HFF-Myc (cell line): Measurements from ENCODE around the gene DCN.

ENCODE experiments used
- DNase-seq: peaks from one replicate; pipeline ENCODE4 v3.0.0-alpha.2; 2011; ENCODE audit warnings: low read depth; ENCODE audit errors: extremely low read depth
- H3K4me3 ChIP-seq: replicated peaks from 2 replicates; pipeline ENCODE4 v1.5.1; 2011; ENCODE audit warnings: low read depth, mild to moderate bottlenecking, control low read depth, low read length
- TF ChIP-seq, protein P1 (sequence below): IDR thresholded peaks from 2 replicates; pipeline ENCODE4 v1.5.1; 2012; ENCODE audit warnings: mild to moderate bottlenecking, low read depth, low read length, control low read depth; ENCODE audit errors: missing control alignments

DCN gene

DNA sequence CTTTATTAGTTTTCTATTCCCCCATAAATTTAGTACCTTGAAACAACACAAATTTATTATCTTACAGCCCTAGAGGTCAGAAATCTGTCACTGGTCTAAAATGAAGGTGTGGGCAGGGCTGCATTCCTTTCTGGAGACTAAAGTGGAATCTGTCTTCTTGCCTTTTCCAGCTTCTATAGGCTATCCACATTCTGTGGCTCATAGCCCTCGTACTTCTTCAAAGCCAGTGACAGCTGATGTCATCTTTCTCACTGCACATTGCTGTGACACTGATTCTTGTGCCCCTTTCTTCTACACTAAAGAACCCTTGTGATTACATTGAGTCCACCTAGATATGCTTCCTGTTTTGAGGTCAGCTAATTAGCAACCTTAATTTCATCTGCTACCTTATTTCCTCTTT is 23.2 kb upstream of the DCN start:
- no peak for DNase-seq
- TF ChIP-seq, protein P1, sequence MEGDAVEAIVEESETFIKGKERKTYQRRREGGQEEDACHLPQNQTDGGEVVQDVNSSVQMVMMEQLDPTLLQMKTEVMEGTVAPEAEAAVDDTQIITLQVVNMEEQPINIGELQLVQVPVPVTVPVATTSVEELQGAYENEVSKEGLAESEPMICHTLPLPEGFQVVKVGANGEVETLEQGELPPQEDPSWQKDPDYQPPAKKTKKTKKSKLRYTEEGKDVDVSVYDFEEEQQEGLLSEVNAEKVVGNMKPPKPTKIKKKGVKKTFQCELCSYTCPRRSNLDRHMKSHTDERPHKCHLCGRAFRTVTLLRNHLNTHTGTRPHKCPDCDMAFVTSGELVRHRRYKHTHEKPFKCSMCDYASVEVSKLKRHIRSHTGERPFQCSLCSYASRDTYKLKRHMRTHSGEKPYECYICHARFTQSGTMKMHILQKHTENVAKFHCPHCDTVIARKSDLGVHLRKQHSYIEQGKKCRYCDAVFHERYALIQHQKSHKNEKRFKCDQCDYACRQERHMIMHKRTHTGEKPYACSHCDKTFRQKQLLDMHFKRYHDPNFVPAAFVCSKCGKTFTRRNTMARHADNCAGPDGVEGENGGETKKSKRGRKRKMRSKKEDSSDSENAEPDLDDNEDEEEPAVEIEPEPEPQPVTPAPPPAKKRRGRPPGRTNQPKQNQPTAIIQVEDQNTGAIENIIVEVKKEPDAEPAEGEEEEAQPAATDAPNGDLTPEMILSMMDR: no peak
- no peak overlapping the region for H3K4me3 ChIP-seq

DNA sequence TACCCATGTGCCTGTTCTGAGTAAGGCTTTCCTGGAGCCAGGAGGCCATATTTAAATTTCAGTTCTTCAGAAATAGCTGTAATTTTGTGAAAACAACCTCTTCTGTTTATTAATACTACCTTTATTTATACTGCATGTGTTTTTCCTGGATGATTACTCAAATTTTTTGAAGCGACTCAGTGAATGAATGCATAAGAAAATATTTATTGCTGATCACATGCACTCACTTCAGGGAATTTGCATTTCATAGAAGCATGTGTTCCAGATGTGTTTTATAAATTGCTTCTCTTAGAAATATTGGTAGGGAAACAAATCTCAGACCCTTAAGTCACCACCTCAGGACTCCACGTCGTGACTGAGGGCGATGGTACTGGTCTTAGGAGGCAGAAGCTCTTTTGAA is 21.8 kb upstream of the DCN start:
- no peak overlapping the region for H3K4me3 ChIP-seq
- no peak for DNase-seq

DNA sequence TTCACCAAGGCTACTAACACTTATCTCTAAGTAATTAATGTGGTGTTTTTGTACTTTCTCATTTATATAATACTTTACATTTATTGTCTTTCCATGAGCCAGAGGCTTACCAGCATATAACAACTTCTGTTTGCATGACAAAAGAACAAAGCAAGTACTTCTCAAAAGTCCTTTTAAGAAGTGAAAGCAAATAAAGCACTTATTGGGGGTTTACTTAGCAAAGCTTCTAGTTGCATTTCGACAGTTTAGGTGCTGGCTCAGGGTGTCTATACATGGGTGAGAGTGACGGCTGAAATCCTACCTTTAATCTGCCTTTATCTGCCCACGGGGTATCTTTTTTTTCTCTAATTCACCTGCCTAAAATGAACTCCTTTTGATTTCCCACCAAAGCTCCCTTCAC is 21.0 kb upstream of the DCN start:
- DNase-seq: no peak
- TF ChIP-seq, protein P1: no peak
- H3K4me3 ChIP-seq: no peak overlapping the region

More for the DNA sequence above, 21.8 kb upstream of the DCN start:
- TF ChIP-seq, protein P1: no peak

DNA sequence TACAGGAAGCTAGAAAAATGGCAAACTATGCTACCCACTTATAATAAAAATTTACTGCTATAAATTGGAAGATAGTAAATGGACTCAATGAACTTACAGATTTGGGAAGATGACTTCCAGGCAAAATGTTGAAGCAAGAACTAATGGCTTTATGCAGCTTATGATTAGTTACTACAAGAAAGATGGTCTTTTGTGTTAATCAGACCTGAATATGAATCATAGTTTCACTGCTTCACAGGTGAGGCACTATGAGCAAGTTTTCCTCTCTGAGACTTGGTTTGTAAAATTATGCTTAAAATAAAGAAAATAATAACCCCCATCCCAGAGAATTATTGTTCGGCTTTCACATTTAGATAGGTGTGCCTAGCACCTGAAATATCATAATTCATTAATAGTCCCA is 19.8 kb upstream of the DCN start:
- TF ChIP-seq, protein P1: no peak

DNA sequence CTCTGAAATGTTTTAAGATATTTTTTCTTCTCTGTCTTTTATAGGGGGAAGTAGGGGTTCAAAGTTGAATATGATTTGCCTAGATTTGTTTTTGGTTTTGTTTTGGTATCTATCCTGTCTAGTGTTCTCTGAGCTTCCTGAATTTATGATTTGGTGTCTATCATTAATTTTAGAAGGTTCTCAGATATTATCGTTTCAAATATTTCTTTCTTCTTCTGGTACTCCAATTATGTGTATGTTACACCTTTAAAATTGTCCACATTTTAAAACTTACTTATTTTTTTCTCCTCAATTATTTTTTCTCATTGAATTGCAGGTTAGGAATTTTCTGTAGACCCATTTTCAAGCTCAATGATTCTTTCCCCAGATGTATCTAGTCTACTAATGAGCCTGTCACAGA is 13.8 kb upstream of the DCN start:
- H3K4me3 ChIP-seq: no peak overlapping the region
- no peak for DNase-seq
- TF ChIP-seq, protein P1: no peak

More for the DNA sequence above, 19.8 kb upstream of the DCN start:
- no peak for DNase-seq
- no peak overlapping the region for H3K4me3 ChIP-seq

DNA sequence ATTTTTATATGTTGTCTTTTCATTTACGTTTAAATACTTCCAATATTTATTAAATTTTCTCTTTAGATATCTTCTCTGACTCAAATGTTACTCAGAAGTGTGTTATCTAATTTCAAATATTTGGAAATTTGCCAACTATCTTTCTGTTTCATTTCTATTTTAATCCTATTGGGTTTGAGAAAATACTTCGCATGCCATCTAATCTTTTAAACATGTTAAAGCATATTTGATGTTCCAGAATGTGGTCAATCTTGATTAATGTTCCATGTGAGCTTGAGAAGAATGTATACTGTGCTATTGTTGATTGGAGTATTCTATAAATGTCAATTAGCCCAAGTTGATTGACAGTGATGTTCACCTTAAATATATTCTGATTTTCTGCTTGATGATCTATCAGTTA is 11.9 kb upstream of the DCN start:
- no peak for DNase-seq
- no peak overlapping the region for H3K4me3 ChIP-seq
- TF ChIP-seq, protein P1: no peak

DNA sequence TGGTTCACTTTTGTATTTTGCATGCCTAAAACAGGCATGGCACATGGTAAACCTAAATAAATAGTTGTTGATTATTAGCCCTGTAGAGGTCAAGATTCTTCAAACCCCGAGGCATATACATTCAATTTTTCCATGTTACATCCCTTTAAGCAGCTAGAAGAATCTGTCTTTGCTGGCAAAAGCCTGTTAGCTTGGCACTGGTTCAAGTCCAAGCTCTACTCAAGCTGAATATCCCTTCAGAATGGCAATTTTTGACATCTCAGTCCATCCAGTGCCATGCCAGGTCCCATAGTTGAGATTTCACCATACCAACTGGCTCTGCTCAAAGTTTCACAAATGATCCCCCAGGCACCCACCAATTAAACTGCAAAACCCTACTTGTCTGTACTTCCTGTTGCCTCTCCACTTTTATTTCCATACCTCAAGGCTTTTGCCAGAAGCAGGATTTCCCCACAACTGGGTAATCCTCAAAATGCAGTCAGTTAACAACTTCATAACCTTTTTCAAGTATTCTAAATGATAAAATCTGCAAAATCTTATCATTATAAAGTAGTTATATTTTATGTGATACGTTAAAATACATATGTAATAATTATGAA is 9.0 kb upstream of the DCN start:
- H3K4me3 ChIP-seq: no peak overlapping the region
- no peak for DNase-seq
- TF ChIP-seq, protein P1: no peak
